Sciatic nerve (tissue), 2 donors: ENCODE results near the gene RPS21. TPM values are rescaled to one million over a fixed set of nuclear protein-coding genes. Genes with fewer than 3 reads are reported as not detected.
"Not testable (repeated sequence)": the region's sequence is repeated elsewhere in the genome, so short reads cannot be mapped to it uniquely, and the experiment has no call there.

ENCODE experiments used
- ATAC-seq: fragments of 200-7000 bp; cut with Tn5 transposase; one replicate; pipeline ENCODE4 v1.9.1; 2020; ENCODE audit warnings: mild to moderate bottlenecking, moderate library complexity
- DNase-seq: peaks from one replicate; pipeline ENCODE4 v3.0.0-alpha.2; 2020; ENCODE audit warnings: low spot score
- intact Hi-C: fragments of 100-400 bp; cut with DNase I; formaldehyde crosslinking; loops from one replicate; pipeline ENCODE4 v1.14.2; 2022
- total RNA-seq: library from RNA; stranded (reverse); fragmentation: NEBNext Ultra II Directional; extraction: Animal tissue kit (Norgen Biotek cat#: 25700); gene quantifications from one replicate; pipeline ENCODE4 v1.2.1, GENCODE V29; 2021
- donor health status: DM: no; HTN: no; CAD: no.
- donor health status: DM: no; HTN: no; CAD: no.

Gene RPS21
- total RNA-seq, 1 donor from 2014 or later, result 986 TPM

GRCh38 chr20:62372042-62372993, 14.6 kb upstream of the RPS21 start:
- intact Hi-C loops, result no loop called here
- no peak for DNase-seq
- no peak for ATAC-seq

- ATAC-seq, DNase-seq, intact Hi-C loops: not testable (repeated sequence)
These were observed 13.2 kb upstream of the RPS21 start for GRCh38 chr20:62373631-62374179.

DNA sequence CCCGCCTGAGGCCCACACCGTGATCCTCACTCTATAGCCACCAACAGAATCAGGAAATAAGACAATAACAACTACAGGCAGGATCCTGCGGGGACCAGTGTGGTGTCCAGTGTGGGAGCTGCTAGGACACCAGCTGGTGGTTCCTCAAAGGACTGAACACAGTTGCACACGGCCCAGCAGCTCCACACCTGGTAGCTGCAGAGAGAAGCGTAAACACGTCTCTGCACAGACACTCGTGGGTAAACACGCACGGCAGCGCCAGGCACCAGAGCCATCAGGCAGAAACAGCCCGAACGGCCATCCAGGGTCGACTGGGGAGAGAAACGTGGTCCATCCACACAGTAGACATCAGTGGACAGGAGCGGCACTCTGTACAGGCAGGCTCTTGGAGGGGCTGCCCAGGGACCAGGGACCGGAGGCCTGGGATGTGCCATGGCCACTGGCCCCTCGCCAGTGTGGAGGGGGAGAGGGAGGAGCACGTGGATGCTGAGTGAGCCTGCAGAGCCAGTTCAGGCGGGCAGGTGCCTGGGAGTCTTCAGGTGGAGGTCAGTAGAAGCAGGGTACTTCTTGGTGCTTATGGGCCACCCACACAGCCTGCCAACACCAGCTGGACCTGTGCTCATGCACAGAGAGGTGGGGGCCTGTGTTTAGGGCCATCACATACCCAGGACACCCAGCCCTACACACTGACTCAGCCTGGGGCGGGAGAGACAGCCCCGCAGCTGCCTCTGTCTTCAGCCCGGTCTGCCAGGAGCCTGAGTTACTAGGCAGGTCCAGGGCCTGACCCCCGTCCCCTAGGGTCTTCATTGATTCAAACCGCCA, 12.4 kb upstream of the RPS21 start:
- no peak for DNase-seq
- intact Hi-C loops, result no loop called here
- ATAC-seq, result no peak

DNA sequence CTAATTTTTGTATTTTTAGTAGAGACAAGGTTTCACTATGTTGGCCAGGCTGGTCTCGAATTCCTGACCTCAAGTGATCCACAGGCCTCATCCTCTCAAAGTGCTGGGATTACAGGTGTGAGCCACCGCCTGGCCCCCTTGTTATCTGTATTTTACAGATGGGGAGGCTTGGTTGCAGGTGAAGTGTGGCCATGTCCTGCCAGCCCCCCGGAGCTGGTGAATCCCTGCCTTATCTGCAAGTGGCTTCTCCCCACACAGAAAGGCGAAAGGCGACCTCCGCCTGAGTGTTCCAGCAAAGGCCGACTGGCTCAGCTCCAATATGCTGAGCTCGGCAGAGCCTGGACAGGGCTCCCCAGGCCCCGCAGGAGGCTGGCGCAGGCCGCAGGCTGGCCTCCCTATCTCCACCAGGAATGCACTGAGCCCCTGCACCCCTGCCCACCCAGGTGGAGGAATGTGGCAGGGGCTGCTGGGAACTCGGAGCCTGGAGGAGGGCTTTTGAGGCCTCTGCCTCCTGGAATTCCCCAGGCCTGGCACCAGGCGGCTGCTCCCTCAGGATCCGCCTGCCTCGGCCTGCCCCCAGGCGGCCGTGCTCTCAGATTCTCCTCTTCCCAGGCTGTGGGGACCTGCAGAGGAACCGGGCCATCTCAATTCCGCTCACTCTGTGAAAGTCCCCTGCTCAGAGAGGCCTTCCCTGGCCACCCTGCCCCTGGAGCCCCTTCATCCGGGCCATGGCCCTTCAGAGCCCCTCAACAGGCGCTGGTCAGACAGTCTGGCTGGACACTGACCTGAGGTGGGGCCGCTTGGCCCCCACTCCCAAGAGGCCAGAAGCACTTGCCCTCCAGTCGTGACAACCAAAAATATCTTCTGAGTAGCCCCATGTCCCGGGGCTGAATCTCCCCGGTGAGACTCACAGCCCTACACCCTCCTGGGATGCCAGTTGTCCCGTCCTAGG, 10.5 kb upstream of the RPS21 start:
- intact Hi-C loops, result no loop called here
- ATAC-seq (peak; percentile 51), DNase-seq (no peak)

DNA sequence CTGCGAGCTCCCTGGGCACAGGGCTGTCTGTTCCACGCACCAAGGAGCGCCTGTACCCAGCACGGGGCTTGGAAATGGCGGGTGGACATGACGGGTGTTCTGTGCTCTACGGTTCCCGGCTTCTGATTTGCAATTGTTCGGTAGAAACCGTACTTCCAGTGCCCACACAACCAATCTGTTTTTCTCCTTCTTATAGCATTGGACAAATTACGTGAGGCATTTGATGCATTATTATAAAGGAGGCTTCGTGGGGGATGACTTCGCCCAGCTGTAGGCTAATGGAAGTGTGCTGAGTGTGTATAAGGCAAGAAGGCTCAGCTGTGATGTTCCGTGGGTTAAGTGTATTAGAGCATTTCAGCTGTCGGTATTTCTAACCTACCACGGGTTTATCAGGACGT, 9.8 kb upstream of the RPS21 start:
- DNase-seq (no peak), ATAC-seq (no peak)
- intact Hi-C loops, result no loop called here

DNA sequence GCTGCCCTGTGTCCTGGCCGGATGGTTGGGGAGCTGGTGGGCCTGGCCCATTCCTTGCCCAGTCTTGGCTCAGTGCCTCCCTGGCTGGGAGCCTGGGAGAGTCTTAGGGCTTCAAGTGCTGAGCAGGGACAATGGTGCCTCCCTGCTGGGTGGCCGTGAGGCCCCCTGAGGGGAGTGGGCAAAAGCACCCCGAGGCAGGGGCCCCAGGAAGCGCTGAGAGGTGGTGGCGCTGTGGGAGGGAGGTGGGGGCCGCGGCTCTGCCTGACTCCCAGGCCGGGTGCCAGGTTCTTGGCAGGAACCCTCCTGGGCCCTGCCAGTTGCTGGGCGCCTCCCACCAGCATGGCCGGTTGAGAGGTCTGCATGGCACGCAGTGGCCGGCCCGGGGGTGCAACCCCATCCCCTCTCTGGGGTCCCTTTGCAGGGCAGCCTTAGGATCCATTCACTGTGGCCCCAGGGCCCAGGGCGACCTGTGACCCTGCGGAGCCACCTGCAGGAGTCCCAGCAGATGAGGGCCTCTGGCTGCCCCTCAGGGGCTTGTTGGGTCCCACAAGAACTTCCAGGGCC, 9.2 kb upstream of the RPS21 start:
- intact Hi-C loops, result no loop called here
- ATAC-seq, result no peak
- no peak for DNase-seq

- no peak for ATAC-seq
- intact Hi-C loops, result no loop called here
- no peak for DNase-seq
These were observed 8.7 kb upstream of the RPS21 start for GRCh38 chr20:62378215-62378614.

GRCh38 chr20:62381202-62381797, 5.6 kb upstream of the RPS21 start:
- intact Hi-C loops, result loop anchor here (5.0 kb wide), 1 partner anchor 79 kb away; the partner anchor contains the start of gene ADRM1
- ATAC-seq, result no peak

GRCh38 chr20:62381842-62382241, 5.1 kb upstream of the RPS21 start:
- intact Hi-C loops, result loop anchor here (5.0 kb wide), 1 partner anchor 80 kb away; the partner anchor contains the start of gene ADRM1
- no peak for ATAC-seq

More at GRCh38 chr20:62381202-62381797, 5.6 kb upstream of the RPS21 start:
- no peak for DNase-seq

GRCh38 chr20:62382306-62383198, 4.4 kb upstream of the RPS21 start:
- peak; percentile 80 for ATAC-seq
- peak; percentile 82 for DNase-seq
- intact Hi-C loops, result loop anchor here (5.0 kb wide), 1 partner anchor 80 kb away; the partner anchor contains the start of gene ADRM1

More at GRCh38 chr20:62381842-62382241, 5.1 kb upstream of the RPS21 start:
- DNase-seq, result no peak

DNA sequence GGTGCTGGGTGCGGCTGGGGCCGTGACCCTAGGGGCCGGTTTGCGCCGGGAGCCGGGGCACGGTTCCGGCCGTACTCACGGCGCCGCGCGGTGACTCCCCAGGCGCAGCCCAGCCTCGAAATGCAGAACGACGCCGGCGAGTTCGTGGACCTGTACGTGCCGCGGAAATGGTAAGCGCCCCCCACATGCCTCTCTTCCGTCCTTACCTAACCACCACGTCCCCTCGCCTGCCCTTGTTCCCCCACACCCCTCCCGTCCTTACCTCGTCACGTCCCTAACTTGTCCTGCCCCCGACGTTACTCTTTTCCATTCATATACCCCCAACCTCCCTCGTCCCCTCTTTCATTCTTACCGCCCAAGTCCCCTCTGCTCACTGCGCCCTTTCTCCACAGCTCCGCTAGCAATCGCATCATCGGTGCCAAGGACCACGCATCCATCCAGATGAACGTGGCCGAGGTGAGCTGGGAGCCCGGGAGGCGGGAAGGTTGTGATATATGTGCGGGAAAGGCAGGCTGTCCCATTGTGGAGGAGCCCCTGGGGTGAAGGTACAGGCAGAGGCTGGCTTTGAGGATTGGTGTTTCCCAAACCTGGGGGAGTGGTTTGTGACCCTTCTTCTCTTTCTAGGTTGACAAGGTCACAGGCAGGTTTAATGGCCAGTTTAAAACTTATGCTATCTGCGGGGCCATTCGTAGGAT, 463 bp downstream of the RPS21 start:
- ATAC-seq, result no peak
- no peak for DNase-seq
- intact Hi-C loops, result no loop called here

DNA sequence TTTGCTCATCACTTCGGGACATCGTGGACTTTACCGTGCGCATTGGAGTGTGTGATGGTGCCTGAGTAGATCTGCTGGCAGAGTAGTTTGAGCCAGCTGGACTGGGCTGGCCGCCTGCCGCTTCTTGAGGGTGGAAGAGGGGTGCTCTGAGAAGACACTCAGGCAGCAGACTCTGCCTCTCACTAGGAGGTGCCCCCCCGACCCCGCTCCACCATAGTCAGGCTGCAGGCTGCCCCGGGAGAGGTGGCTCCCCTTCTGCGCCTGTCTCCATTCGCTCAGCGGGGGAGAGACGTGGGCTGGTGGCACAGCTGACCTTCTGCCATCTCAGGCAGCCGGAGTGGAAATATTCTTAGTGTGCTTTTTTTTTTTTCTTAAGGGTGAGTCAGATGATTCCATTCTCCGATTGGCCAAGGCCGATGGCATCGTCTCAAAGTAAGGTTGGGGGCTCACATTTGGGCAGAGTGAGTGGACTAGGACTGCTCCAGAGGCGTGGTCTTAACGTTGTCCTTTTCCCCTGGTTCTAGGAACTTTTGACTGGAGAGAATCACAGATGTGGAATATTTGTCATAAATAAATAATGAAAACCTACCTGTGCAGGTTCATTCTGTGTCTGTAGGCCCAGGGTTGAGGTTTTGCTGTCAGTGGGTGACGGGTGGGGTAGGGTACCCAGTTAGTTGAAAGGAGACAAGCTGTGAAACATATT, 1.2 kb downstream of the RPS21 start:
- no peak for DNase-seq
- ATAC-seq, result no peak
- intact Hi-C loops, result no loop called here

GRCh38 chr20:62388839-62389600, 2.1 kb downstream of the RPS21 start:
- DNase-seq (no peak), ATAC-seq (no peak)
- intact Hi-C loops, result no loop called here

- no peak for ATAC-seq
- intact Hi-C loops, result no loop called here
- no peak for DNase-seq
These were observed 2.7 kb downstream of the RPS21 start for GRCh38 chr20:62389601-62390087.
